Daoy (cell line): ENCODE data around the gene CPZ. TPM values are rescaled to one million over a fixed set of nuclear protein-coding genes. Genes with fewer than 3 reads are reported as not detected.
A peak's percentile ranks its signal among the peaks of the same experiment; 100 is the strongest.

Experiments used
- DNase-seq: peaks from one replicate; pipeline ENCODE4 v3.0.0-alpha.2; 2015; ENCODE audit warnings: low read depth
- total RNA-seq: library from RNA; depleted of rRNA; stranded (reverse); fragments of >200 nt; shearing (Covaris generic); gene quantifications from 2 replicates; pipeline ENCODE4 v1.2.3, GENCODE V29; 2014

Gene CPZ
- total RNA-seq, 1 experiment from 2014 or later: 0.80 TPM

DNA sequence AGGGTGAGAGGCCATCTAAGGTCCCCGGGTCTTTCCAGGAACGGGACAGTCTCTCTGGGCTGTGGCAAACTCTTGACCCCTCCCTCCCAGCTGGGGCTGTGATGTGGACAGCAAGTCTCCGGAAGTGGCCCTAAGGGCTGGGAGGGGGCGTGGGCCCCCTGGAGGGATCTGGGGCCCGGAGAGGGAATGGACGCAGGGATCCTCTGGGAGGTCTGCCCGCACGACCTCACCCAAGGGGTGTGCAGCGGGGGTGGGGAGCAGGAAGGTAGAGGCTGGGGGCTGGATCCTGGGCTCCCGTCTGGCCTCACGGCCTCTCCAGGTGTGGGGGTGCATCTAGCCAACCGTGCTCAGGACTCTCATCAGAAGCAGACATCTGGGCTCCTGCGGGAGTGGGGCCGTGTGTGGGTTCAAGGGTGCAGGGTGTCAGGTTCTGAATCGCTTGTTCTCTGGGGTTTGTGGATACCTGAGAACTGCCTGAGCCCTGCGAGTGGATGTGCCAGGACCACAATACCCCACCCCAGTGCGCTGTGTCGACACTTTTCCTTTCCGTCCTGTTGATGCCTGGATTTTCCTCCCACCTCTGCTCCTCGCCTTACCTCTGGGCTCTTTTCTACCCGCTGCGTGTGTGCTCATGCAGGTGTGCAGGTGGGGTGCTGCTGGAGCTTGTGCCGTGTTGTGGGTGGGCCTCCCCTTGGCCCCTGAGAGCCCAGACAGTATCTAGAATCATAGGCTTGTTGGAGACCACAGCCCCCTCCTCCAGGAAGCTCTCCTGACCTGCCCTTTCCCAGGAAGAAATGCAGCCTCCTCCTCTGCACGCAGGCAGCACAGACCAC is 915 bp downstream of the CPZ start:
- DNase-seq: no peak

DNA sequence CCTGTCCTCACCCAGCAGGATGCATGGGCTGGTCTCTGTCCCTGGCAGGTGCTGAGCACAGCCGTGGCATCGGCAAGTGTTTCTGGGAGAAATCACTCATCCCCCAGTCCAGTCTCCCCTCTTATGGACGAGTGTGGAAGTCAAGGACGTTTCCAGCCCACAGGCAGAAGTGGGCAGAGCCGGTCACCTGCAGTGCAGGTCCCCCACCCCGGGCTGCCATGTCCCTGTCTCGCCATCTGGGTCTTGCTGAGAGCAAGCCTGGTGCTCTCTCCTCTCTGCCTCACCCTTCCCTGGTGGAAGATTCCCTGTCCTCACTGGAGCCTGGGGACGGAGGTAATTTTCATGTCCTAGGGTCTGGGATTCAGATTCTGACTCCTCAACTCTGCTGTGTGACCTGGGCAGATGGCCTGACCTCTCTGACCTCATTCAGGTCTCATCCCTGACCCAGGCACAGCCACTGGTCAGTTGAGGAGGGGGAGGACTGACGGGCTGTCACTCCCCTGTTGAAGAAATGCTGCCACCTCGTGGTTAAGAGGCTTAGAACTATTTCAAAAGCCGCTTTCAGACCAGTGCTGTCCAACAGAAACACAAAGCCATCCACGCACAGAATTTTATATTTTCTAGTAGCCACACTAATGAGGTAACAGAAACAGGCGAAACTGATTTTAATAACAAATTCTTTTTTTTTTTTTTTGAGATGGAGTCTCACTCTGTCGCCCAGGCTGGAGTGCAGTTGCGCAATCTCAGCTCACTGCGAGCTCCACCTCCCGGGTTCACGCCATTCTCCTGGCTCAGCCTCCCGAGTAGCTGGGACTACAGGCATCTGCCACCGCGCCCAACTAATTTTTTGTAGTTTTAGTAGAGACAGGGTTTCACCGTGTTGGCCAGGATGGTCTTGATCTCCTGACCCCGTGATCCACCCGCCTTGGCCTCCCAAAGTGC is 1.8 kb downstream of the CPZ start:
- peak; percentile 66 for DNase-seq

GRCh38 chr4:8595237-8596087 is 2.9 kb downstream of the CPZ start:
- DNase-seq: no peak

GRCh38 chr4:8596891-8597290 is 4.3 kb downstream of the CPZ start:
- DNase-seq: no peak

GRCh38 chr4:8597319-8597718 is 4.8 kb downstream of the CPZ start:
- DNase-seq: no peak

DNA sequence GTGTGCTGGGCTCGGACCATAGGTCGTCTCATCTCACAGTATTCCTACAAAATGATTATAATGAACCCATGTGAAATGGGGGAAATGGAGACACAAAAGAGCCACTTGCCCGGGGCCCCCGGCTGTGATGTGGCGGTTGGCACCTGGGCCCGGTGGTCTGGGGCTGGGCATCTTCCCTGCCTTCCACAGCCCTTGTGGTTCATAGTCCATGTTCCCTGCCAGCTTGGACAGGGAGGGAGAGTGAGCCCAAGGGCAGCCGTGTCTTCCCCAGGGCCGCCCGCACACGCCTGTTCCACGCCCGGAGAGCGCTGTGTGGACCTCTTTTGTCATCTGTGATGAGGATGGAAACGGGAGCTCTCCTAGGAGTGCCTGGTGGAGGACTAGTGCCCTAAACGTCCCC is 5.2 kb downstream of the CPZ start:
- DNase-seq: no peak

- DNase-seq: no peak
Measured at GRCh38 chr4:8598391-8599090, 6.0 kb downstream of the CPZ start.

DNA sequence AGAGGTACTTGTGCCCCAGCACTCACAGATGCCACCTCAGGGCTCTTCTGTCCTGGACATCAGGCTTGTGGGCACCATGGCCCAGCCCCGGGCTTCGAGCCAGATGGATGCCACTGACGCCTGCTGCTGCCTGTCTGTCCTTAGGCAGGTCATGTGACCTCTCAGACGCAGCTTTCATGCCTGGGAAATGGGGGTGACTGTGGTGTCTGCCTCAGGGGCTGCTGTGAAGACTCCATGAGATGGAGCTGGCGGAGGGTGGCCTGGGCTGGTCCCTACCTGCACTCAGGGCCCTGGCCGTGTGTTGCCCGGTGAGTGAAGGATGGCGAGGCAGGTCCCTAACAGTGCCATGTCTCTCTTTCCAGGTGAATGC is 6.5 kb downstream of the CPZ start:
- no peak for DNase-seq

DNA sequence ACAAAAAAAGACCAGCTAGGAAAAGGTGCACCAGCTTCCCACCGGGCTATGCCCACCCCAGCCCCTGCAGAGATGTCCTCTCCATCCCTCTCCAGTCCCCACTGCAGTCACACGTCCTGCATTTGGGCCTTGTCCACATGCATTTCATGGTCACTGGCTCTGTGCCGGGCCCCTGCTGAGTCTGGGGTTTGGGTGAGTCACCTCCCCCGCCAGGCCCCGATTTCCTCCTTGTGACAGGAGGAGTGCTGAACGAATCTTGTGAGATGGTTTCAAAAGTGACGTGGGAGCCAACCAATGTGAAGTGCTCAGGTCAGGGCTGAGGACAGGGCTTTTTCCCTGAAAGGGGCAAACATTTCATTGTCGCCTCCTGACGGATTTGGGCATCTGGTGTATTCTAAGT is 7.1 kb downstream of the CPZ start:
- DNase-seq: peak; percentile 95

DNA sequence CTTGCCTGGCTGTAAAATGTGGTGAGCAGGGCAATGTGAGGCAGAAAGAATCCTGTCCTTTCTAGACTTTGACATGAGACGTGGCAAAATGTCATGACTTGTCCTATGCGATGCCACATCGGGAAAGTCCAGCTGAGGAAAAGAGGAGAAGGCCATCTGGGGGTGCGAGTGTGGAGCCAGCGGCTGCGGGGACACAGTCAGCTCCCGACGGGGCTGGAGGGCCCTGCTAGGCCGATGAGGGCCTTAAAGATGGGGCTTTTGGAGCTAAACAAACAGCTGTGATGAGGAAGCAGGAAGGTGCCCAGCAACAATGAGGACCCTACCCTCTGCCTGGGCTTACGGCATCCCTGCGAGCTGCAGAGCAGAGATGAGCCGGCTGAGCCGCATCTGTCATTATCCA is 7.7 kb downstream of the CPZ start:
- no peak for DNase-seq

DNA sequence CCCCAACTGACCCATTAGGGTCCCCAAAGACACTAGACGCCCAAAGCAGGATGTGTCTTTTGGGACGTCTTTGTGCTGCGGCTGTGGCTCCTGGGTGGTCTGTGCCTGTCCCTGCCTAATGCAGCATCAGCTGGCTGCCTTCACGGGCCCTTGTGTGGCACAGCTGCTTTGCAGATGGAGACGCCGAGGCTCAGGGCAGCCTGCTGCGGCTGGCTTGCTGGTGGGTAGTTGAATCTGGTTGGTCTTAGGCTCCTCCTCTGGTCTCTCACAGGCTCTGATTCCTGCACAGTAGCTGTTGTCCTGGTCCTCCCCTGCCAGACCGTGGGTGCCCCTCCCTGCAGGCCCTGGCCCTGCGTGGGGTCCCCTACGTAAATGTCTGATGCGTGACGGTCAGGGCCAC is 8.1 kb downstream of the CPZ start:
- DNase-seq: no peak

- DNase-seq: no peak
Measured at GRCh38 chr4:8601086-8601485, 8.5 kb downstream of the CPZ start.

DNA sequence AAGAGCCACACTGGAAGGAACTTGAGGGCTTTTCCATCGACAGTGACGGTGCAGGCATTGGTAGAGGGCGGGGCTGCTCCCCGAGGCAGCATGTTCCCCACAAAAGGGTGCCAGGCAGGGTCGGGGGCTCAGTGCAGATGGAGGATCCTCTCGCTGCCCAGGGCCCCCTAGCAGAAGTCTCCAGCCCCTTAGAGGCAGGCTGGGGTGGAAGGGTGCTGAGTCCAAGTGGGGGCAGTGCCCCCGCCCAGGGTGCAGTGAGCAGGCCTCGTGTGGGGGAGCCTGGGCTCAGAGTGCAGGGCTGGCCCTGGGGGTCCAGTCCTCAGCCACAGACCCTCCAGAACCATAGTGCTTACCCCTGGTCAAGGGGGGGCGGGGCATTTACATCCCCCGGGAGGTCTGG is 9.0 kb downstream of the CPZ start:
- no peak for DNase-seq

DNA sequence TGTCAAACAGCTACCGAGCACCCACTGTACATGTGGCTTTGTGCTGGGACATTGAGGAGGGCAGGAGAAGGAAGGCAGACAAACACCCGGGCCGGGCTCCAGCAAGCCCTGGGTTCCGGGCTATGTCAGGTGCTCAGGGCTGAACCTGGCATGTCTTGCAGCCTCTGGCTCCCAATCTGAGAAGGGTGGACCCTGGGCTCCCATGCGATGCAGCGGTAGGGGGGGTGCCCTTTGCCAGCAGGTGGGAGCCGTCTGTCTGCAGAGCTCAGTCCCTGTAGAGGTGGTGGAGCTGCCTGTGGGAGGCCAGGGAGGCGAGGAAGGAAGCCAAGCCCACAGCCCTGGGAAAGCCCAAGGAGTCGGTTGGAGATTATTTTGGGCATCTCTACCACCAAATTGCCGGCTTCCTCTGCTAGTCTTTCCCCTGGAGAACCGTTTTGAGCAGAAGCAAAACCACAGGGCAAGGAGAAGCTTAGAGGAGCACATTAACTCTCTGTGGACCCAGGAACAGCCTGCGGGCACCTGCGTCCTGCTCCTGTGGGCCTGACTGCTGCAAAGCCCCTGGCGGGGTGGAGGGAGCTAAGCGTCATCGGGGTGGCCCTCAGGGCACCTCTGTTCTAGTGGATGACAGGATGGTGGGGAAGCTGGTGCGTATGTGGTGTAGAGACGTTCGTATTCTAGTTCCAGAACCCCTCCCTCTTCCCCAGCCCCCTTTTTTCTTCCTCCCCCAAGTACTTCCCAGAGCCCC is 10.3 kb downstream of the CPZ start:
- DNase-seq: no peak

GRCh38 chr4:8603931-8604330 is 11.4 kb downstream of the CPZ start:
- no peak for DNase-seq

DNA sequence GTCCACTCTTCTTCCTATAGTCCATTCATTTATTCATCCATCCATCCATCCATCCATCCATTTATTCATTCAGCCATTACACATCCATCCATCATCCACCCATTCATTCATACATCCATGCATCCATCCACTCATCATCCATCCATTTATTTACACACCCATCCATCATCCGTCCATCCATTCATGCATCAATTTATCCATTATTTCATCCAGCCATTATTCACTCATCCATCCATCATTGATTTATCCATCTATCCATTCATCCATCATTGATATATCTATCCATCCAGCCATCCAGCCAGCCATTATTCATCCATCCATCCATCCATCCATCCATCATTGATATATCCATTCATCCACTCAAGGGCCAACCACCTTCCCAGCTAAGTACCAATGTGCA is 12.7 kb downstream of the CPZ start:
- DNase-seq: no peak

- DNase-seq: no peak
Measured at GRCh38 chr4:8606476-8606875, 13.9 kb downstream of the CPZ start.

- DNase-seq: no peak
Measured at GRCh38 chr4:8606966-8607365, 14.4 kb downstream of the CPZ start.

DNA sequence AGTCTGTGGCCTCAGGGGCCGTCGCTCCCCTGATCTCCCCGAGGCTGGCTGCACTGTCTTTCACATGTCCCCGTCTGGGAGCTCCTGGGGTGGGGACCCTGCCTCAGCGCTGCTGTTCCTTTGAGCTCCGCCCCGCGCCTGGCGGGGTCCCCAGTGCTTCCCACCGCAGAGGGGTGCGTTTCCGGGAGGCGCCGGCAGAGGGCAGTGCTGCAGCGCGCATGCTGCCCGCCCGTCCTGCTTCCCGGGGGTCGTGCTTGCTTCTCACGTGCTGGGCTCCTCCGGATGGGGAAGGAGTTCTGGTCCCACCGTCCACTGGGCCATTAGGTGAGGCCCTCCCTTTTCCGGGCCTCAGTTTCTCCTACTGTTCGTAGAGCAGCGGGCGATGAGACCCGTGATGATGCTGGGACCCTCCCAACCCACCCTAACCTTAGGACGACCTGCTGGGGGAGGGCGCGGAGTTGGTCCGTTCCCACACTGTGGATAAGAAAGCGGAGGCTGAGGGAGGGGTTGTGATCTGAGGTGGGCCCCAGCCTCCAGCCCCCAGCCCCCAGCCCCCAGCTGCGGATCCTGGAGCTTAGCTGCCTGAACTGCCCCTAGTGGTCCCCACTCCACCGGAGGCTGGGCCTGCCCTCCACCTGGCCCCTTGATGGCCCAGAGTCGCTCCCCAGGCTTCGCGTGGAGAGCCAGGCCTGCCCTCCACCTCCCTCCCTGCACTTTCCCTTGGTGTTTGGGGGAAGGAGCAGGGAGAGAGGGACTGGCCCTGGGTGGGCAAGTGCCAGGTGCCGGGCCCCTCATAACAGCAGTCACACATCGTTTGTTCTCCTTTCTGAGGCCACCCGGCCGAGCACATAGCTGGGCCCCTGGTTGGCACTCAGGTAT is 15.3 kb downstream of the CPZ start:
- DNase-seq: peak; percentile 52
